K562 (cell line): Measurements from ENCODE around the gene POLR2H. TPM values are rescaled to one million over a fixed set of nuclear protein-coding genes. Genes with fewer than 3 reads are reported as not detected.
A peak's percentile ranks its signal among the peaks of the same experiment; 100 is the strongest.

Experiments used
- CAMTA2 ChIP-seq: fragments of 250-450 bp; sonication (Bioruptor Pico); conservative IDR thresholded peaks from 2 replicates; pipeline ENCODE4 v1.5.1; 2022
- CEBPB ChIP-seq: fragments of 450-650 bp; IDR thresholded peaks from 2 replicates; pipeline ENCODE4 v1.6.1; 2016; ENCODE audit warnings: missing genetic modification characterization, missing compliant biosample characterization
- CREB1 ChIP-seq, 2 experiments: sonication (generic) in 1 of 2; formaldehyde crosslinking in 1 of 2; IDR thresholded peaks; 2 replicates each; pipeline versions ENCODE4 v1.6.1 to v1.8.0; 2012 to 2022; ENCODE audit warnings: inconsistent platforms in 1 of 2, mild to moderate bottlenecking in 1 of 2, missing genetic modification reagents in 1 of 2, moderate library complexity in 1 of 2
- DDX20 ChIP-seq: fragments of 450-650 bp; IDR thresholded peaks from 2 replicates; pipeline ENCODE4 v1.6.1; 2016; ENCODE audit warnings: missing genetic modification characterization, low read depth, mild to moderate bottlenecking, missing compliant biosample characterization, moderate library complexity
- DMBX1 ChIP-seq: fragments of 250-450 bp; sonication (Bioruptor Pico); IDR thresholded peaks from 2 replicates; pipeline ENCODE4 v1.8.0; 2022; ENCODE audit warnings: inconsistent platforms, mild to moderate bottlenecking, moderate library complexity, borderline replicate concordance
- EGR1 ChIP-seq: fragments of 450-650 bp; conservative IDR thresholded peaks from 2 replicates; pipeline ENCODE4 v1.6.1; 2017; ENCODE audit warnings: mild to moderate bottlenecking
- EWSR1 ChIP-seq: fragments of 450-650 bp; IDR thresholded peaks from 2 replicates; pipeline ENCODE4 v1.6.1; 2018; ENCODE audit warnings: borderline replicate concordance, mild to moderate bottlenecking, low read depth, moderate library complexity; ENCODE audit not compliant: partially characterized antibody
- HEY1 ChIP-seq: fragments of 250-450 bp; sonication (Bioruptor Pico); IDR thresholded peaks from 2 replicates; pipeline ENCODE4 v1.5.0; 2020; ENCODE audit warnings: mild to moderate bottlenecking, moderate library complexity, borderline replicate concordance
- HNRNPH1 ChIP-seq: fragments of 200-400 bp; formaldehyde crosslinking; optimal IDR thresholded peaks from 2 replicates; pipeline ENCODE3; 2017; ENCODE audit warnings: low read depth, mild to moderate bottlenecking, low read length, moderate library complexity
- KDM2B ChIP-seq: fragments of 250-450 bp; sonication (Bioruptor Pico); IDR thresholded peaks from 2 replicates; pipeline ENCODE4 v1.8.0; 2021; ENCODE audit warnings: mild to moderate bottlenecking, moderate library complexity
- KLF6 ChIP-seq: fragments of 250-450 bp; sonication (Bioruptor Pico); IDR thresholded peaks from 2 replicates; pipeline ENCODE4 v1.4.0; 2020; ENCODE audit warnings: mild to moderate bottlenecking, moderate library complexity, borderline replicate concordance
- MTA2 ChIP-seq: fragments of 450-650 bp; IDR thresholded peaks from 2 replicates; pipeline ENCODE4 v1.6.1; 2016; ENCODE audit warnings: low read depth
- NR2F6 ChIP-seq: fragments of 450-650 bp; formaldehyde crosslinking; IDR thresholded peaks from 2 replicates; pipeline ENCODE4 v1.4.0; 2020; ENCODE audit warnings: mild to moderate bottlenecking
- POLR3G ChIP-seq: IDR thresholded peaks from 2 replicates; pipeline ENCODE4 v1.6.1; 2011; ENCODE audit not compliant: insufficient read length, insufficient replicate concordance; ENCODE audit errors: extremely low read depth
- PYGO2 ChIP-seq: fragments of 450-650 bp; IDR thresholded peaks from 2 replicates; pipeline ENCODE4 v1.6.1; 2016; ENCODE audit warnings: mild to moderate bottlenecking, missing genetic modification characterization, moderate library complexity, missing compliant biosample characterization
- SPI1 ChIP-seq: IDR thresholded peaks from 2 replicates; pipeline ENCODE4 v1.6.1; 2011; ENCODE audit warnings: low read depth, low read length, control low read depth, borderline replicate concordance
- STAG1 ChIP-seq: sonication (generic); formaldehyde crosslinking; IDR thresholded peaks from 2 replicates; pipeline ENCODE4 v1.5.0; 2020; ENCODE audit warnings: missing genetic modification reagents, borderline replicate concordance
- TAF15 ChIP-seq: fragments of 200-400 bp; formaldehyde crosslinking; IDR thresholded peaks from 2 replicates; pipeline ENCODE4 v1.6.1; 2017; ENCODE audit warnings: mild to moderate bottlenecking, low read depth, low read length, moderate library complexity
- U2AF1 ChIP-seq: fragments of 200-400 bp; formaldehyde crosslinking; optimal IDR thresholded peaks from 2 replicates; pipeline ENCODE3; 2017; ENCODE audit warnings: mild to moderate bottlenecking, low read depth, low read length, moderate library complexity
- ZNF324 ChIP-seq: fragments of 250-450 bp; sonication (Bioruptor Pico); IDR thresholded peaks from 2 replicates; pipeline ENCODE4 v1.4.0; 2020; ENCODE audit warnings: mild to moderate bottlenecking
- ZNF347 ChIP-seq: fragments of 450-650 bp; formaldehyde crosslinking; IDR thresholded peaks from 2 replicates; pipeline ENCODE4 v1.4.0; 2020; ENCODE audit warnings: low read depth, mild to moderate bottlenecking, moderate library complexity
- polyA plus RNA-seq, 8 experiments: library from polyadenylated mRNA; depleted of rRNA in 4 of 8; stranded (reverse) in 5 of 8; unstranded in 3 of 8; fragments of >200 nt; fragmentation: Nextera tagmentation in 2 of 8; fragmentation: Illumina TruSeq in 1 of 8; extraction: Ambion mirVana in 2 of 8; extraction: Trizol in 1 of 8; gene quantifications; 2 replicates each; pipeline versions ENCODE4 v1.2.1 to v1.2.3, GENCODE V29; 2011 to 2014; ENCODE audit warnings: inconsistent platforms in 1 of 8, missing spikeins in 1 of 8
- total RNA-seq, 7 experiments: library from RNA; depleted of rRNA in 6 of 7; stranded (reverse); fragments of >200 nt in 6 of 7; fragmentation: Illumina TruSeq in 2 of 7; extraction: Trizol in 2 of 7; gene quantifications; 2 replicates each; pipeline versions ENCODE4 v1.2.1 to v1.2.3, GENCODE V29; 2011 to 2021; ENCODE audit warnings: low replicate concordance in 1 of 7
- TF ChIP-seq, protein P1 (sequence below): fragments of 250-450 bp; sonication (Bioruptor Pico); IDR thresholded peaks from 2 replicates; pipeline ENCODE4 v1.4.0; 2020; ENCODE audit warnings: mild to moderate bottlenecking
- TF ChIP-seq, protein P2 (sequence below): sonication (generic); formaldehyde crosslinking; IDR thresholded peaks from 2 replicates; pipeline ENCODE4 v1.8.0; 2022; ENCODE audit warnings: mild to moderate bottlenecking, missing genetic modification reagents, borderline replicate concordance

Gene POLR2H
- total and polyA plus RNA-seq, 9 of the 15 experiments (the other 6 are each of a cell fraction or from before 2014, with no cell fraction given): 128 to 512 (median 220) TPM

DNA sequence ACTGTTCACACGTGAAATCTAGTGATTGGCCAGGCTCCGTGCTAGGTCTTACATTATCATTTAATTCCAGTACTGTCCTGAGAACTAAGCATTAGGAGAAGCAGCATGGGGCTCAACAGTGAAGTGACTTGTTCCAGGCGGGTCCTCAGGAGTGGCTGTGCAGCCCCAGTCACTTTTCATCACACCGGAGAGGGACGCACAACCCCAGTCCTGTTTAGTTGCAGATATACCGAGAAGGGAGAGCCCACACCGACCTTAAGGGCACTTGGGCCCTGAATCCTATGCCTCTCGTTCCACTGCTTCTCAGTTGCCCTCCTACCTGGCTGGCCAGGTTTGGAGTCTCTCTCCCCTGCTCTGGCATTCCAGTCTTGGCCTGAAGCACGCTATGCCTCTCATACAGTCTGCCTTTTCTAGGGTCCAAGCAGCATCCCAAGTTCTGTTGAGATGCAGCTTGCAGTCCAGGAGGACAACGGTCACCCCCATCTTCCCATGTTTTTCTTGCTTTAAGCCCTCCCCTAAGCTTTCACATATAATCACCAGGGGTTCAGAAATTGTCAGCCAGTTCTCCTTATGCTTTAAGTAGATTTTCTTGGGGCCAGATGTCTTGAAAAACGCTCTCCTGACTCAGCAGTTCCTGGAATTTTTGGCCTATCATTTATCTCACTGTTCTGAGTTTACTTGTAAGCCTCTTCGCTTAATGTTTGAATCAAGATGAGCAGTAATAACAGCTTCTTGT, 14.0 kb upstream of the POLR2H start (continued):
- TF ChIP-seq, protein P1, sequence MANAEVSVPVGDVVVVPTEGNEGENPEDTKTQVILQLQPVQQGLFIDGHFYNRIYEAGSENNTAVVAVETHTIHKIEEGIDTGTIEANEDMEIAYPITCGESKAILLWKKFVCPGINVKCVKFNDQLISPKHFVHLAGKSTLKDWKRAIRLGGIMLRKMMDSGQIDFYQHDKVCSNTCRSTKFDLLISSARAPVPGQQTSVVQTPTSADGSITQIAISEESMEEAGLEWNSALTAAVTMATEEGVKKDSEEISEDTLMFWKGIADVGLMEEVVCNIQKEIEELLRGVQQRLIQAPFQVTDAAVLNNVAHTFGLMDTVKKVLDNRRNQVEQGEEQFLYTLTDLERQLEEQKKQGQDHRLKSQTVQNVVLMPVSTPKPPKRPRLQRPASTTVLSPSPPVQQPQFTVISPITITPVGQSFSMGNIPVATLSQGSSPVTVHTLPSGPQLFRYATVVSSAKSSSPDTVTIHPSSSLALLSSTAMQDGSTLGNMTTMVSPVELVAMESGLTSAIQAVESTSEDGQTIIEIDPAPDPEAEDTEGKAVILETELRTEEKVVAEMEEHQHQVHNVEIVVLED: no peak
- TF ChIP-seq CEBPB: no peak
- no peak for TF ChIP-seq POLR3G
- TF ChIP-seq HNRNPH1: no peak
- no peak for TF ChIP-seq ZNF347 (CRISPR knock-in tag)
- TF ChIP-seq, protein P2, sequence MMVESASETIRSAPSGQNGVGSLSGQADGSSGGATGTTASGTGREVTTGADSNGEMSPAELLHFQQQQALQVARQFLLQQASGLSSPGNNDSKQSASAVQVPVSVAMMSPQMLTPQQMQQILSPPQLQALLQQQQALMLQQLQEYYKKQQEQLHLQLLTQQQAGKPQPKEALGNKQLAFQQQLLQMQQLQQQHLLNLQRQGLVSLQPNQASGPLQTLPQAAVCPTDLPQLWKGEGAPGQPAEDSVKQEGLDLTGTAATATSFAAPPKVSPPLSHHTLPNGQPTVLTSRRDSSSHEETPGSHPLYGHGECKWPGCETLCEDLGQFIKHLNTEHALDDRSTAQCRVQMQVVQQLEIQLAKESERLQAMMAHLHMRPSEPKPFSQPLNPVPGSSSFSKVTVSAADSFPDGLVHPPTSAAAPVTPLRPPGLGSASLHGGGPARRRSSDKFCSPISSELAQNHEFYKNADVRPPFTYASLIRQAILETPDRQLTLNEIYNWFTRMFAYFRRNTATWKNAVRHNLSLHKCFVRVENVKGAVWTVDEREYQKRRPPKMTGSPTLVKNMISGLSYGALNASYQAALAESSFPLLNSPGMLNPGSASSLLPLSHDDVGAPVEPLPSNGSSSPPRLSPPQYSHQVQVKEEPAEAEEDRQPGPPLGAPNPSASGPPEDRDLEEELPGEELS: no peak
- TF ChIP-seq STAG1 (CRISPR knock-in tag): no peak
- no peak for TF ChIP-seq SPI1
- no peak for TF ChIP-seq TAF15
- TF ChIP-seq HEY1 (CRISPR knock-in tag): no peak
- no peak for TF ChIP-seq DDX20
- TF ChIP-seq U2AF1: no peak
- peak; percentile 7; the same call in 1 of the 2 replicates for TF ChIP-seq MTA2
- TF ChIP-seq NR2F6 (CRISPR knock-in tag): no peak
- no peak for TF ChIP-seq EWSR1
- TF ChIP-seq ZNF324 (CRISPR knock-in tag): no peak
- no peak for TF ChIP-seq EGR1
- no peak for TF ChIP-seq DMBX1 (CRISPR knock-in tag)
- no peak for TF ChIP-seq KLF6 (CRISPR knock-in tag)
- no peak for TF ChIP-seq KDM2B
- 0 out of 2 replicates have a peak, but pooled peaks have one; percentile 45 for TF ChIP-seq CAMTA2
- no peak for TF ChIP-seq CREB1 (IDR thresholded peaks at IDR 0.05)
- TF ChIP-seq CREB1 (CRISPR knock-in tag; IDR thresholded peaks at IDR 0.05): no peak
- no peak for TF ChIP-seq PYGO2 (tag)
